Fibroblast of skin of back (primary cell): ENCODE measurements around the gene MYO9B.
A peak's percentile ranks its signal among the peaks of the same experiment; 100 is the strongest.

Experiments used
- DNase-seq: peaks from one replicate; pipeline ENCODE4 v3.0.0-alpha.2; 2013

Gene MYO9B

DNA sequence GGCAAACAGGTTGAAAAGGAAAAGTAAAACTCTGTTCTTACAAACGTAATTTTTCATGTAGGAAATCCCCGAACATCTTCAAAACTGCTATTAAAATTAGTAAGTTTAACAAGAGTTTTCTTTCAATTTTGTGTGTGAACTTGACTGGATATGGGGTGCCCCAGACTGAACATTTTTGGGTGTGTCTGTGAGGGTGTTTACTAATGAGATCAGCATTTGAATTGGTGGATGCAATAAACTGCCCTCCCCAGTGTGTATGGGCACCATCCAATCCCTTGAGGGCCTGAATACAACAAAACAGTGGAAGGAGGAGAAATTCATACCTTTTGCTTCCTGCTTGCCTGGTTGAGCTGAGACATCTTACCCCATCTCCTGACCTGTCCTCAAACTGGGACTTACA lies 12.1 kb upstream of the MYO9B start:
- no peak for DNase-seq

GRCh38 chr19:17069193-17069592 lies 6.4 kb upstream of the MYO9B start:
- no peak for DNase-seq

DNA sequence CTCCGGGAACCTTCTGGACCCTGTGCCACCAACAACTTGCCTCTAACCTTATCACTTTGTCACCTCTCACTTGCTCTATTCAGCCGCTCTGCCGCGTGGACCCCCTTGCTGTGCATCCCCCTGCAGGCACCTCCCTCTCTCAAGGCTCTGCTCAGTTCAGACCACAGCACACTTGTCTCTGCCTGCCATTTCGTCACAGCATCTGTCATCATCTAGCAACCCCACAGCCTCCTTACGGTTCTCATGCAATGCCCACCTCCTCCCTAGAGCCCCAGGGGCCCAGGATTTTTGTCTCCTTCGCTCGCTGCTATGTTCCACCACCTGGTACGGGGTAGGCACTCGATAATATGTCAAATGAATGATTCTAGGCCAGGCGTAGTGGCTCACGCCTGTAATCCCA lies 5.2 kb upstream of the MYO9B start:
- DNase-seq: no peak

DNA sequence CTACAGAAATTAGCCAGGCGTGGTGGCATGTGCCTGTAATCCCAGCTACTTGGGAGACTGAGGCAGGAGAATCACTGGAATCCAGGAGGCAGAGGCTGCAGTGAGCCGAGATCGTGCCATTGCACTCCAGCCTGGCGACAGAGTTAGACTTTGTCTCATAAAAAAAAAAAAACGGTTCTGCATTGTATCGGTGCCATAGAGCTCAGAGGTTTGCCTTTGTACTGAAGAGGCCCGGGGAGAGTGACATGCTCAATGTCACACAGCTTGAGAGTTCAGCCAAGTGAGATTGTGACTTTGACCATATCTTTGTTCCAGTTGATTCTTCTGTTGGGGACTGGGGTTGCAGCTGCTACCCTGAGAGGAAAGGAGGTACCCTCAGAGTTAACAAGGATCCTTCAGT lies 4.7 kb upstream of the MYO9B start:
- no peak for DNase-seq

- no peak for DNase-seq
Measured at GRCh38 chr19:17073869-17074633, 1.5 kb upstream of the MYO9B start.

- no peak for DNase-seq
Measured at GRCh38 chr19:17074634-17075034, 943 bp upstream of the MYO9B start.

DNA sequence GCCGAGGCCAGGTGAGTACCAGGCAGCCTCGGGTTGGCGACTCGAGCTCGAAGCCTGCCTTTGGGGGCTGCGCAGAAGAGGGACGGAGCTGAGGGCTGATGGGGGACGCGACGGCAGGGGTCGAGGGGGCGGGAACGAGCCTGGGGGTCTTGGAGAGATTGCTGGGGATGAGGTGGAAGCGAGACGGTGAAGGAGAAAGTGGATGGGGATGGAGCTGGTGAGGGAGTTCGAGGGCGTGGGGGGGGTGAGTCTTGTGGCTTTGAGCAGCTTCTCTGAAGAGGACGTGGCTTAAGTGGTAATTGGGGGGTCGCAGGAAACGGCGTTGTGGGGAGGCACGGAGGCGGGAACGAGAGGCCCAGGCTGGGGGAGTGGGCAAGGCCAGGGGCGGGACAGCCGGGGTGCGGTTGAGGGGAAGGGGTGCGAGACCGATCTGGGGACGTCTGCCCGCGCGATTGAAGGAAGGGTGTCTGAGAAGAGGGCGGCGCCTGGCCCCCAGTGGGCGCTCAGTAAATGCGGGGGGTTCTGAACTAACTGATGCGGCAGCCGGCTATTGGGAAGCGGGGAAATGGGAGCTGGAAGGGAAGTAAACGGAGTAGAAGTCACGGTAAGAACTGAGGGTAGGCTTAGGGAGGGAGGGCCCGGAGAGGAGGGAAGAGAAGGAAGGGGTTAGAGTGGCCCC lies 426 bp downstream of the MYO9B start:
- peak; percentile 25 for DNase-seq

DNA sequence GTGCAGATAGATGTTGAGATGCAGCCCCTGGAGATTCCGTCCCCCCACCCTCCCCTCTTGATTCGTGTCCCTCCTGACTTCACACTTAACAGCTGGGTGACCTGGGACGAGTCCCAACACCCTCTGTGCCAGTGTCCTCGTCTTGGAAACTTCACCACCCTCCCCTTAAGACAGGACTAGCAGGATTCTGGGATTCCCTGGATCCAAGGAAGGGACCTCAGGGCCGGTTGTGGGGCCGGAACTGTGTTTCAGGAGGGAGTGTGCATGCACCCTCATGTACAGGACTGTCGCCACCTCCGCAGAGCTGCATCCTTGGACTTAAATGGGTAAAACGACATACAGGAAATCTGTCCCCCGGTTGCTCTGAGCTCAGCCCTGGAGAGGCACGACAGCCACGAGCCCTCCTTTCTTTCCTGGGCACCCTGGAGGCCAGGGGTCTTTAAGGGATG lies 990 bp downstream of the MYO9B start:
- peak; percentile 36 for DNase-seq

GRCh38 chr19:17077447-17078028 lies 2.0 kb downstream of the MYO9B start:
- no peak for DNase-seq

- no peak for DNase-seq
Measured at GRCh38 chr19:17078036-17078919, 2.7 kb downstream of the MYO9B start.

DNA sequence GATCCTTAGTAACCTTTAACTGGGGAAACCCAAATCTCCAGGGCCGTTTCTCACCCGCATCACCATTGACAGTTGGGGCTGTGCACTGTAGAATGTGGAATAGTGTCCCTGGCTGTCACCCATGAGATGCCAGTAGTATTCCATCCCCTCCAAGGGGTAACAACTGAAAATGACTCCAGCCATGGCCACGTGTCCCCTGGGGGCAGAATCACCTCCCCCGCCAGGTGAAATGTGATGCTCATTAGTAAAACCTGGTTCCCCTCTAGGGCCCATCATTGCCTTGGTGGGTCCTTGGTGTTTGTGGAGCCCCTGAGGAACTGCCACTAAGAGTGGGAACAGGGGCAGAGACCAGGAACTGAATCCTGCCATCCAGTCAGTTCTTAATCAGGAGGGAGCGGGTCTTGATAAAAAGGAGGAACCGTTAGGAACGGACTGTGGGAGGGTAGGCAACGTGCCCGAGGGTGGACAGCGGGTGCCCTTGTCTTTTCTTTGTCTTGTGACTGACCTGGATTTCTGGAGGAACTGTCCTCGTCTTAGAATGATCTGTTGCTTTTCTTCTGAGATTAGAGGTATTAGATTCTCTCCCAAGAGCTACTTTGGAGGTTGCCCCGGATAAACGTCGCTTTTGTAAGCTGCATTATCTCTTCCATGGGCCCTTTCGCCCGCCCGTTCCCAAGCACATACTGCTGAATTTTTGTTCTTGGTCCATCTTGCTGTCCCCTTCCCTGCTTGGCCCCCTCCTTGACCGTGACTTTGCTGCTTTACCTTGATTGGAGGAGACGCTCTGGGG lies 3.5 kb downstream of the MYO9B start:
- DNase-seq: no peak

- DNase-seq: peak; percentile 99
Measured at GRCh38 chr19:17079710-17080439, 4.3 kb downstream of the MYO9B start.

DNA sequence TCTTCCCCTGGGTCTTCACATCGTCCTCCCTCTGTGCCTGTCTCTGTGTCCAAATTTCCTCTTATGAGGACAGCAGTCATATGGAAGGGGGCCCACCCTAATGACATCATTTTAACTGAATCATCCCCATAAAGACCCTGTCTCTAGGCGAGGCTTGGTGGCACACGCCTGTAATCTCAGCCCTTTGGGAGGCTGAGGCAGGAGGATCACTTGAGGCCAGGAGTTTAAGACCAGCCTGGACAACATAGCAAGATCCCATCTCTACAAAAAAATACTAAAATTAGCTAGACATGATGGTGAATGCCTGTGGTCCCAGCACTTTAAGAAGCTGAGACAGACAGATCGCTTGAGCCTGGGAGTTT lies 4.8 kb downstream of the MYO9B start:
- no peak for DNase-seq

GRCh38 chr19:17081672-17082630 lies 6.4 kb downstream of the MYO9B start:
- no peak for DNase-seq

- no peak for DNase-seq
Measured at GRCh38 chr19:17086120-17086519, 10.5 kb downstream of the MYO9B start.

- DNase-seq: no peak
Measured at GRCh38 chr19:17086834-17087233, 11.3 kb downstream of the MYO9B start.

- no peak for DNase-seq
Measured at GRCh38 chr19:17088552-17088951, 13.0 kb downstream of the MYO9B start.

- DNase-seq: no peak
Measured at GRCh38 chr19:17090583-17090982, 15.0 kb downstream of the MYO9B start.

DNA sequence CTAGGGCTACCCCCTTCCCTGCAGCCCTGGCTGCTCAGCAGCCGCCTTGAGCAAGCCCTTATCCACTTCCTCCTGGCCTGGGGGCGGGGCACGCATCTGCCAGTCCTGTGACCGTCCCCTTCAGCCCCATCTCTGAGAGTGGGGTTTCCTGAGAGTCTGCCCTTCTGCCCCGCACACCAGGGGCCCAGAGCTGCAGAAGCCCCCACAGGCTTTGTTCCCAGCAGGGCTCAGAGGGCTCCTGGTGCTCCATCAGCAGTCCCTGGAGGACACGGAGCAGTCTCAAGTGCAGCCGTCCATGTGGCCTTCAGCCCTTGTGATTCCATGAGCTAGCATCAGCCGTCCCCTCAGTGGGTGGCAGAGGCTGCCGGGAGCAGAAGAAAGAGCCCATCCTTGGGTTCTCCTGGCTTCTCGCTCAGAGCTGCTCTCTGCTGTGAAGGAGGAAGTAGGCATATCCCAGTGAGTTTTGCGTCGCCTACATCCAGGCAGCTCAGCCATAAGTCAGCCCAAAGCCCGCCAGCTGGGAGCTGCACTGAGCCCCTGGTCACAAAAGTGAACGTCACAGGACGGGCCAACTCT lies 16.3 kb downstream of the MYO9B start:
- no peak for DNase-seq

DNA sequence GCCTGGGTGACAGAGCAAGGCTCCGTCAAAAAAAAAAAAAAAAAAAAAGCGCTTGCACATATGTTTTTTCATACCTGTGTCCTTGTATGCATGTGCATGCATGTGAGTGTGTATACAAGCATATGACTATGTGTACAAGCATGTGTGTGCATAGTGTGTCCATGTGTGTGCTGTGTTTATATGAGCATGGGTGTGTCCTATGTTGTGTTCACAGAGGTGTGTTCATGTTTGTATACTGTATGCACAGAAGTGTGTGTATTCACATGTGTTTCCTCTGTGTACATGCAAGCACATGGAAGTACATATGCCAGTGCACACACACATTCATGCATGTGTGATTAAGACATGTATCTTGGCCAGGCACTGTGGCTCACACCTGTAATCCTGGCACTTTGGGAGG lies 17.1 kb downstream of the MYO9B start:
- DNase-seq: no peak
